ENCODE results near the gene KRTAP10-9.

DNA sequence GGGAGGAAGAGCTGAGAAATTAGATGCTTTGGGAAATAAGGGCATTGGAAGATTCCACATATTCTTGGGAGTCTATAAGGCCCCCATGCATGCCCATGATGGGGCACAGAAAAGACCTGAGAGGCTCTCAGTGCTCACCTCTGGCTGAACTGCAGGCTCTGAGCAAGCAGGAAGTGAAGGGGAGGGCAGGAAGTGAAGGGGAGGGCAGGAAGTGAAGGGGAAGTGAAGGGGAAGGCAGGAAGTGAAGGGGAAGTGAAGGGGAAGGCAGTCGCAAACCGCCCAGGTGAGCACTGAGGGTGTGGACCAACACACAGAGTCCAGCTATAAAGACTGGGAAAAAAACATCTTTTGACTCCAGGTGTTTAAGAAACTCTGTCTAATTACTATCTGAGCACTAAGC lies 3.5 kb downstream of the KRTAP10-9 start:
- TF ChIP-seq, protein P1, sequence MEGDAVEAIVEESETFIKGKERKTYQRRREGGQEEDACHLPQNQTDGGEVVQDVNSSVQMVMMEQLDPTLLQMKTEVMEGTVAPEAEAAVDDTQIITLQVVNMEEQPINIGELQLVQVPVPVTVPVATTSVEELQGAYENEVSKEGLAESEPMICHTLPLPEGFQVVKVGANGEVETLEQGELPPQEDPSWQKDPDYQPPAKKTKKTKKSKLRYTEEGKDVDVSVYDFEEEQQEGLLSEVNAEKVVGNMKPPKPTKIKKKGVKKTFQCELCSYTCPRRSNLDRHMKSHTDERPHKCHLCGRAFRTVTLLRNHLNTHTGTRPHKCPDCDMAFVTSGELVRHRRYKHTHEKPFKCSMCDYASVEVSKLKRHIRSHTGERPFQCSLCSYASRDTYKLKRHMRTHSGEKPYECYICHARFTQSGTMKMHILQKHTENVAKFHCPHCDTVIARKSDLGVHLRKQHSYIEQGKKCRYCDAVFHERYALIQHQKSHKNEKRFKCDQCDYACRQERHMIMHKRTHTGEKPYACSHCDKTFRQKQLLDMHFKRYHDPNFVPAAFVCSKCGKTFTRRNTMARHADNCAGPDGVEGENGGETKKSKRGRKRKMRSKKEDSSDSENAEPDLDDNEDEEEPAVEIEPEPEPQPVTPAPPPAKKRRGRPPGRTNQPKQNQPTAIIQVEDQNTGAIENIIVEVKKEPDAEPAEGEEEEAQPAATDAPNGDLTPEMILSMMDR (conservative IDR thresholded peaks at IDR 0.05 in 1 of 2, IDR thresholded peaks at IDR 0.05 in 1 of 2; ENCODE audit: low read depth in 1 of 2, low read length in 2 of 2) = no peak
- TF ChIP-seq EZH2 (IDR thresholded peaks at IDR 0.05; ENCODE audit: low read length, missing control alignments) = no peak

Data from fibroblast of lung (primary cell).